Loucy (cell line): ENCODE data around the gene MTMR3.

Experiments used
- H2AFZ ChIP-seq: fragments of 200-600 bp; sonication (generic); 2 replicates; pipeline ENCODE4 v1.6.0; 2016; ENCODE audit warnings: antibody characterized with exemption, mild to moderate bottlenecking, low read length, moderate library complexity
- H3F3A ChIP-seq: fragments of 200-600 bp; 2 replicates; pipeline ENCODE4 v1.6.0; 2016; ENCODE audit warnings: antibody characterized with exemption, low read depth, mild to moderate bottlenecking
- H3K27me3 ChIP-seq: fragments of 200-600 bp; sonication (generic); 2 replicates; pipeline ENCODE4 v1.6.1; 2014; ENCODE audit warnings: low read length, mild to moderate bottlenecking; ENCODE audit not compliant: insufficient read depth, poor library complexity, severe bottlenecking
- H3K36me3 ChIP-seq: fragments of 200-600 bp; sonication (generic); 2 replicates; pipeline ENCODE4 v1.6.1; 2016; ENCODE audit warnings: low read length; ENCODE audit not compliant: insufficient read depth
- H3K4me1 ChIP-seq: fragments of 200-600 bp; sonication (generic); 2 replicates; pipeline ENCODE4 v1.5.1; 2014; ENCODE audit warnings: low read length, mild to moderate bottlenecking; ENCODE audit not compliant: insufficient read depth, poor library complexity, severe bottlenecking
- H3K4me2 ChIP-seq: fragments of 200-600 bp; sonication (generic); 2 replicates; pipeline ENCODE4 v1.6.0; 2014; ENCODE audit warnings: antibody characterized with exemption, low read length, low read depth, mild to moderate bottlenecking; ENCODE audit not compliant: poor library complexity, severe bottlenecking
- H3K4me3 ChIP-seq: fragments of 200-600 bp; sonication (generic); 2 replicates; pipeline ENCODE4 v1.5.1; 2014; ENCODE audit warnings: low read length, mild to moderate bottlenecking, mixed read lengths; ENCODE audit not compliant: poor library complexity, severe bottlenecking
- H3K79me2 ChIP-seq: fragments of 200-600 bp; sonication (generic); 2 replicates; pipeline ENCODE4 v1.6.1; 2014; ENCODE audit warnings: low read length; ENCODE audit not compliant: insufficient read depth
- H3K9ac ChIP-seq: fragments of 200-600 bp; sonication (generic); 2 replicates; pipeline ENCODE4 v1.6.0; 2014; ENCODE audit warnings: mild to moderate bottlenecking, low read depth, low read length, moderate library complexity; ENCODE audit not compliant: poor library complexity, severe bottlenecking
- H3K9me2 ChIP-seq: fragments of 200-600 bp; sonication (generic); replicated peaks from 2 replicates; pipeline ENCODE4 v1.6.1; 2016; ENCODE audit warnings: low read depth, low read length, mixed read lengths
- H3K9me3 ChIP-seq: fragments of 200-600 bp; sonication (generic); 2 replicates; pipeline ENCODE4 v1.6.1; 2014; ENCODE audit warnings: mild to moderate bottlenecking, antibody characterized with exemption, low read length, low read depth; ENCODE audit not compliant: insufficient read depth
- H4K20me1 ChIP-seq: fragments of 200-600 bp; sonication (generic); 2 replicates; pipeline ENCODE4 v1.6.0; 2014; ENCODE audit warnings: antibody characterized with exemption, low read length, mild to moderate bottlenecking; ENCODE audit not compliant: insufficient read depth, poor library complexity, severe bottlenecking
- CTCF ChIP-seq: fragments of 200-600 bp; sonication (generic); conservative IDR thresholded peaks from 2 replicates; pipeline ENCODE4 v1.5.1; 2014; ENCODE audit warnings: mild to moderate bottlenecking, antibody characterized with exemption, low read length
- EZH2phosphoT487 ChIP-seq: fragments of 200-600 bp; IDR thresholded peaks from 2 replicates; pipeline ENCODE4 v1.6.1; 2018; ENCODE audit warnings: antibody characterized with exemption, mild to moderate bottlenecking, moderate library complexity, borderline replicate concordance

MTMR3 gene

GRCh38 chr22:30004101-30004500 lies 121.1 kb downstream of the MTMR3 start:
- Histone ChIP-seq H3F3A (no peaks in the 10 kb centered on the region), H3K27me3 (no peaks in the 10 kb centered on the region), H3K36me3 (peaks cover 57% of the 10 kb centered on the region; the same call in 1 of the 2 replicates), H3K4me3 (no peak overlapping the region), H2AFZ (no peak overlapping the region), H3K9me2 (no peaks in the 10 kb centered on the region), H3K4me1 (peaks cover 2% of the 10 kb centered on the region), H4K20me1 (no peaks in the 10 kb centered on the region), H3K79me2 (no peaks in the 10 kb centered on the region), H3K9ac (no peak overlapping the region), H3K9me3 (no peaks in the 10 kb centered on the region), H3K4me2 (no peak overlapping the region)
- no peak for TF ChIP-seq EZH2phosphoT487
- TF ChIP-seq CTCF: no peak

- Histone ChIP-seq H3K36me3 (peaks cover 56% of the 10 kb centered on the region; the same call in 1 of the 2 replicates), H2AFZ (no peak overlapping the region), H3K4me3 (no peak overlapping the region), H3K79me2 (no peaks in the 10 kb centered on the region), H3K4me1 (no peaks in the 10 kb centered on the region), H3K4me2 (no peak overlapping the region), H4K20me1 (no peaks in the 10 kb centered on the region), H3K9me2 (no peaks in the 10 kb centered on the region), H3K27me3 (no peaks in the 10 kb centered on the region), H3K9ac (no peak overlapping the region), H3K9me3 (no peaks in the 10 kb centered on the region), H3F3A (no peaks in the 10 kb centered on the region)
- TF ChIP-seq EZH2phosphoT487: no peak
- TF ChIP-seq CTCF: no peak
Observed at GRCh38 chr22:30004694-30005093, 121.7 kb downstream of the MTMR3 start.

GRCh38 chr22:30005213-30005857 lies 122.4 kb downstream of the MTMR3 start:
- Histone ChIP-seq H3K9ac (no peak overlapping the region), H3K9me3 (no peaks in the 10 kb centered on the region), H3K36me3 (peaks cover 59% of the 10 kb centered on the region; the same call in 1 of the 2 replicates), H3F3A (no peaks in the 10 kb centered on the region), H3K4me2 (no peak overlapping the region), H3K27me3 (no peaks in the 10 kb centered on the region), H4K20me1 (no peaks in the 10 kb centered on the region), H2AFZ (no peak overlapping the region), H3K79me2 (no peaks in the 10 kb centered on the region), H3K4me1 (no peaks in the 10 kb centered on the region), H3K4me3 (no peak overlapping the region), H3K9me2 (no peaks in the 10 kb centered on the region)
- TF ChIP-seq EZH2phosphoT487 (no peak), CTCF (peak; percentile 100)
